Ishikawa (cell line): Measurements from ENCODE around the gene CTTN.

Experiments
- CEBPB ChIP-seq: IDR thresholded peaks from 2 replicates; pipeline ENCODE4 v1.6.1; 2012
- CREB1 ChIP-seq: IDR thresholded peaks from 2 replicates; pipeline ENCODE4 v1.6.1; 2012; ENCODE audit warnings: low read depth
- EGR1 ChIP-seq: IDR thresholded peaks from 2 replicates; pipeline ENCODE4 v1.6.1; 2012
- EP300 ChIP-seq: IDR thresholded peaks from 2 replicates; pipeline ENCODE4 v1.6.1; 2012; ENCODE audit warnings: borderline replicate concordance
- FOXM1 ChIP-seq: IDR thresholded peaks from 2 replicates; pipeline ENCODE4 v1.6.1; 2012; ENCODE audit warnings: low read depth, borderline replicate concordance
- NFIC ChIP-seq: IDR thresholded peaks from 2 replicates; pipeline ENCODE4 v1.6.1; 2012
- RAD21 ChIP-seq: IDR thresholded peaks from 2 replicates; pipeline ENCODE4 v1.6.1; 2012; ENCODE audit warnings: low read depth
- TAF1 ChIP-seq: IDR thresholded peaks from 2 replicates; pipeline ENCODE4 v1.6.1; 2012; ENCODE audit warnings: low read depth, mild to moderate bottlenecking
- ZBTB7A ChIP-seq: IDR thresholded peaks from 2 replicates; pipeline ENCODE4 v1.6.1; 2012; ENCODE audit warnings: low read depth
- TF ChIP-seq, protein P1 (sequence below): IDR thresholded peaks from 2 replicates; pipeline ENCODE4 v1.6.1; 2012; ENCODE audit warnings: low read depth, mild to moderate bottlenecking
- TF ChIP-seq, protein P2 (sequence below): IDR thresholded peaks from 2 replicates; pipeline ENCODE4 v1.6.1; 2012

DNA sequence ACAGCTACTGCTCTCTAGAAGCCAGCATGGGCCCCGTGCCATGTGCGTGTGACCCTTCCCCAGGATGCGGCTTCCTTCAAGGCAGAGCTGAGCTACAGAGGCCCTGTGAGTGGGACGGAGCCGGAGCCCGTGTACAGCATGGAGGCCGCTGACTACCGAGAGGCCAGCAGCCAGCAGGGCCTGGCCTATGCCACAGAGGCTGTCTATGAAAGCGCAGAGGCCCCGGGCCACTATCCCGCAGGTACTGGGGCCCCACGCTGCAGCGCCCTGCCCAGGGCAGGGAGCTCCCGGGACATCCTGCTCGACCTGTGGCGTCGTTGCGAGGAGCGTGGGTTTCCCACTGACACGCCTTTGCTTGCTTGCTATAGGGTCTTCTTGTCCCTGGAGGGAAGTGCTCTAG lies 34.7 kb downstream of the CTTN start:
- no peak for TF ChIP-seq CREB1
- TF ChIP-seq, protein P1, sequence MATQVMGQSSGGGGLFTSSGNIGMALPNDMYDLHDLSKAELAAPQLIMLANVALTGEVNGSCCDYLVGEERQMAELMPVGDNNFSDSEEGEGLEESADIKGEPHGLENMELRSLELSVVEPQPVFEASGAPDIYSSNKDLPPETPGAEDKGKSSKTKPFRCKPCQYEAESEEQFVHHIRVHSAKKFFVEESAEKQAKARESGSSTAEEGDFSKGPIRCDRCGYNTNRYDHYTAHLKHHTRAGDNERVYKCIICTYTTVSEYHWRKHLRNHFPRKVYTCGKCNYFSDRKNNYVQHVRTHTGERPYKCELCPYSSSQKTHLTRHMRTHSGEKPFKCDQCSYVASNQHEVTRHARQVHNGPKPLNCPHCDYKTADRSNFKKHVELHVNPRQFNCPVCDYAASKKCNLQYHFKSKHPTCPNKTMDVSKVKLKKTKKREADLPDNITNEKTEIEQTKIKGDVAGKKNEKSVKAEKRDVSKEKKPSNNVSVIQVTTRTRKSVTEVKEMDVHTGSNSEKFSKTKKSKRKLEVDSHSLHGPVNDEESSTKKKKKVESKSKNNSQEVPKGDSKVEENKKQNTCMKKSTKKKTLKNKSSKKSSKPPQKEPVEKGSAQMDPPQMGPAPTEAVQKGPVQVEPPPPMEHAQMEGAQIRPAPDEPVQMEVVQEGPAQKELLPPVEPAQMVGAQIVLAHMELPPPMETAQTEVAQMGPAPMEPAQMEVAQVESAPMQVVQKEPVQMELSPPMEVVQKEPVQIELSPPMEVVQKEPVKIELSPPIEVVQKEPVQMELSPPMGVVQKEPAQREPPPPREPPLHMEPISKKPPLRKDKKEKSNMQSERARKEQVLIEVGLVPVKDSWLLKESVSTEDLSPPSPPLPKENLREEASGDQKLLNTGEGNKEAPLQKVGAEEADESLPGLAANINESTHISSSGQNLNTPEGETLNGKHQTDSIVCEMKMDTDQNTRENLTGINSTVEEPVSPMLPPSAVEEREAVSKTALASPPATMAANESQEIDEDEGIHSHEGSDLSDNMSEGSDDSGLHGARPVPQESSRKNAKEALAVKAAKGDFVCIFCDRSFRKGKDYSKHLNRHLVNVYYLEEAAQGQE, result no peak
- TF ChIP-seq NFIC, result no peak
- no peak for TF ChIP-seq FOXM1
- TF ChIP-seq EP300, result no peak
- no peak for TF ChIP-seq CEBPB
- TF ChIP-seq EGR1, result no peak
- TF ChIP-seq ZBTB7A, result no peak
- TF ChIP-seq, protein P2, sequence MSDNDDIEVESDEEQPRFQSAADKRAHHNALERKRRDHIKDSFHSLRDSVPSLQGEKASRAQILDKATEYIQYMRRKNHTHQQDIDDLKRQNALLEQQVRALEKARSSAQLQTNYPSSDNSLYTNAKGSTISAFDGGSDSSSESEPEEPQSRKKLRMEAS, result no peak
- TF ChIP-seq TAF1, result no peak
- no peak for TF ChIP-seq RAD21
